Loucy (cell line): ENCODE results near the gene DGKB.

ENCODE experiments used
- H2AFZ ChIP-seq: fragments of 200-600 bp; sonication (generic); 2 replicates; pipeline ENCODE4 v1.6.0; 2016; ENCODE audit warnings: antibody characterized with exemption, mild to moderate bottlenecking, low read length, moderate library complexity
- H3F3A ChIP-seq: fragments of 200-600 bp; 2 replicates; pipeline ENCODE4 v1.6.0; 2016; ENCODE audit warnings: antibody characterized with exemption, low read depth, mild to moderate bottlenecking
- H3K27me3 ChIP-seq: fragments of 200-600 bp; sonication (generic); 2 replicates; pipeline ENCODE4 v1.6.1; 2014; ENCODE audit warnings: low read length, mild to moderate bottlenecking; ENCODE audit not compliant: insufficient read depth, poor library complexity, severe bottlenecking
- H3K36me3 ChIP-seq: fragments of 200-600 bp; sonication (generic); 2 replicates; pipeline ENCODE4 v1.6.1; 2016; ENCODE audit warnings: low read length; ENCODE audit not compliant: insufficient read depth
- H3K4me1 ChIP-seq: fragments of 200-600 bp; sonication (generic); 2 replicates; pipeline ENCODE4 v1.5.1; 2014; ENCODE audit warnings: low read length, mild to moderate bottlenecking; ENCODE audit not compliant: insufficient read depth, poor library complexity, severe bottlenecking
- H3K4me2 ChIP-seq: fragments of 200-600 bp; sonication (generic); 2 replicates; pipeline ENCODE4 v1.6.0; 2014; ENCODE audit warnings: antibody characterized with exemption, low read length, low read depth, mild to moderate bottlenecking; ENCODE audit not compliant: poor library complexity, severe bottlenecking
- H3K4me3 ChIP-seq: fragments of 200-600 bp; sonication (generic); 2 replicates; pipeline ENCODE4 v1.5.1; 2014; ENCODE audit warnings: low read length, mild to moderate bottlenecking, mixed read lengths; ENCODE audit not compliant: poor library complexity, severe bottlenecking
- H3K79me2 ChIP-seq: fragments of 200-600 bp; sonication (generic); 2 replicates; pipeline ENCODE4 v1.6.1; 2014; ENCODE audit warnings: low read length; ENCODE audit not compliant: insufficient read depth
- H3K9ac ChIP-seq: fragments of 200-600 bp; sonication (generic); 2 replicates; pipeline ENCODE4 v1.6.0; 2014; ENCODE audit warnings: mild to moderate bottlenecking, low read depth, low read length, moderate library complexity; ENCODE audit not compliant: poor library complexity, severe bottlenecking
- H3K9me2 ChIP-seq: fragments of 200-600 bp; sonication (generic); replicated peaks from 2 replicates; pipeline ENCODE4 v1.6.1; 2016; ENCODE audit warnings: low read depth, low read length, mixed read lengths
- H3K9me3 ChIP-seq: fragments of 200-600 bp; sonication (generic); 2 replicates; pipeline ENCODE4 v1.6.1; 2014; ENCODE audit warnings: mild to moderate bottlenecking, antibody characterized with exemption, low read length, low read depth; ENCODE audit not compliant: insufficient read depth
- H4K20me1 ChIP-seq: fragments of 200-600 bp; sonication (generic); 2 replicates; pipeline ENCODE4 v1.6.0; 2014; ENCODE audit warnings: antibody characterized with exemption, low read length, mild to moderate bottlenecking; ENCODE audit not compliant: insufficient read depth, poor library complexity, severe bottlenecking
- CTCF ChIP-seq: fragments of 200-600 bp; sonication (generic); conservative IDR thresholded peaks from 2 replicates; pipeline ENCODE4 v1.5.1; 2014; ENCODE audit warnings: mild to moderate bottlenecking, antibody characterized with exemption, low read length
- EZH2phosphoT487 ChIP-seq: fragments of 200-600 bp; IDR thresholded peaks from 2 replicates; pipeline ENCODE4 v1.6.1; 2018; ENCODE audit warnings: antibody characterized with exemption, mild to moderate bottlenecking, moderate library complexity, borderline replicate concordance

DGKB gene

GRCh38 chr7:14868937-14869336 is 33.6 kb downstream of the DGKB start:
- Histone ChIP-seq H3F3A (no peaks in the 10 kb centered on the region), H2AFZ (no peak overlapping the region), H3K4me2 (no peak overlapping the region), H3K9ac (no peak overlapping the region), H3K9me3 (no peaks in the 10 kb centered on the region), H3K79me2 (no peaks in the 10 kb centered on the region), H3K4me1 (no peaks in the 10 kb centered on the region), H3K9me2 (no peaks in the 10 kb centered on the region), H3K36me3 (no peaks in the 10 kb centered on the region), H4K20me1 (no peaks in the 10 kb centered on the region), H3K4me3 (no peak overlapping the region), H3K27me3 (no peaks in the 10 kb centered on the region)
- TF ChIP-seq CTCF = no peak

- Histone ChIP-seq H3K79me2 (no peaks in the 10 kb centered on the region), H3K4me1 (no peaks in the 10 kb centered on the region), H2AFZ (no peak overlapping the region), H3K36me3 (no peaks in the 10 kb centered on the region), H3K9me3 (no peaks in the 10 kb centered on the region), H3K9ac (no peak overlapping the region), H4K20me1 (no peaks in the 10 kb centered on the region), H3K4me3 (no peak overlapping the region), H3F3A (no peaks in the 10 kb centered on the region), H3K4me2 (no peak overlapping the region), H3K9me2 (no peaks in the 10 kb centered on the region), H3K27me3 (no peaks in the 10 kb centered on the region)
- TF ChIP-seq EZH2phosphoT487 (no peak), CTCF (no peak)
Observed at GRCh38 chr7:14861456-14861855, 41.1 kb downstream of the DGKB start.

GRCh38 chr7:14859267-14859666 is 43.3 kb downstream of the DGKB start:
- H2AFZ ChIP-seq = no peak overlapping the region
- no peak overlapping the region for H3K9ac ChIP-seq
- TF ChIP-seq EZH2phosphoT487 (no peak), CTCF (no peak)
- no peaks in the 10 kb centered on the region for H3K27me3 ChIP-seq
- no peak overlapping the region for H3K4me3 ChIP-seq
- H3K79me2 ChIP-seq = no peaks in the 10 kb centered on the region
- no peaks in the 10 kb centered on the region for H3F3A ChIP-seq
- no peaks in the 10 kb centered on the region for H3K36me3 ChIP-seq
- H3K9me2 ChIP-seq = no peaks in the 10 kb centered on the region
- H4K20me1 ChIP-seq = no peaks in the 10 kb centered on the region
- H3K4me1 ChIP-seq = no peaks in the 10 kb centered on the region
- no peak overlapping the region for H3K4me2 ChIP-seq
- H3K9me3 ChIP-seq = no peaks in the 10 kb centered on the region
